GM18861 (cell line): ENCODE measurements around the gene GRM1.
A peak's percentile ranks its signal among the peaks of the same experiment; 100 is the strongest.

Experiments used
- ATAC-seq: cut with Tn5 transposase; IDR thresholded peaks from one replicate; pipeline ENCODE4 v1.9.1; 2021; ENCODE audit not compliant: unreplicated experiment

Gene GRM1

GRCh38 chr6:146311079-146311478, 282.2 kb downstream of the GRM1 start:
- no peak for ATAC-seq

GRCh38 chr6:146312608-146313007, 283.7 kb downstream of the GRM1 start:
- ATAC-seq: no peak

GRCh38 chr6:146315381-146316174, 286.7 kb downstream of the GRM1 start:
- no peak for ATAC-seq

GRCh38 chr6:146316175-146316495, 287.3 kb downstream of the GRM1 start:
- no peak for ATAC-seq

GRCh38 chr6:146331013-146331412, 302.2 kb downstream of the GRM1 start:
- ATAC-seq: no peak

- ATAC-seq: no peak
Measured at GRCh38 chr6:146335336-146335735, 306.5 kb downstream of the GRM1 start.

GRCh38 chr6:146336191-146336590, 307.3 kb downstream of the GRM1 start:
- ATAC-seq: no peak

GRCh38 chr6:146337376-146337775, 308.5 kb downstream of the GRM1 start:
- no peak for ATAC-seq

GRCh38 chr6:146339716-146340115, 310.9 kb downstream of the GRM1 start:
- no peak for ATAC-seq

- no peak for ATAC-seq
Measured at GRCh38 chr6:146341493-146342230, 312.8 kb downstream of the GRM1 start.

- ATAC-seq: no peak
Measured at GRCh38 chr6:146345598-146345997, 316.7 kb downstream of the GRM1 start.

GRCh38 chr6:146347090-146347489, 318.2 kb downstream of the GRM1 start:
- ATAC-seq: no peak

- no peak for ATAC-seq
Measured at GRCh38 chr6:146347690-146348089, 318.8 kb downstream of the GRM1 start.

- ATAC-seq: no peak
Measured at GRCh38 chr6:146351018-146351417, 322.2 kb downstream of the GRM1 start.

- no peak for ATAC-seq
Measured at GRCh38 chr6:146352163-146352562, 323.3 kb downstream of the GRM1 start.

- no peak for ATAC-seq
Measured at GRCh38 chr6:146354451-146354850, 325.6 kb downstream of the GRM1 start.

- ATAC-seq: no peak
Measured at GRCh38 chr6:146355521-146356100, 326.7 kb downstream of the GRM1 start.

GRCh38 chr6:146357578-146358430, 328.9 kb downstream of the GRM1 start:
- ATAC-seq: peak; percentile 54

- no peak for ATAC-seq
Measured at GRCh38 chr6:146358431-146359046, 329.7 kb downstream of the GRM1 start.

- ATAC-seq: no peak
Measured at GRCh38 chr6:146359131-146359530, 330.3 kb downstream of the GRM1 start.
